Stimulated activated CD4-positive, alpha-beta T cell treated with anti-CD3 and anti-CD28 coated beads, Interleukin-15, amount 100 ng/mL, for 48 hours (primary cell): ENCODE measurements around the gene VASP.

Experiments
- DNase-seq, 2 donors: peaks; one replicate each; pipeline ENCODE4 v3.0.0-alpha.2; 2020; ENCODE audit warnings: low read depth in 2 of 2

VASP gene

GRCh38 chr19:45506989-45507871, at the start of gene VASP:
Gene VASP (plus strand): TSS chr19:45507479. CDS start chr19:45507772, 293 bp downstream.
- DNase-seq: peak; percentile 84 to 90

DNA sequence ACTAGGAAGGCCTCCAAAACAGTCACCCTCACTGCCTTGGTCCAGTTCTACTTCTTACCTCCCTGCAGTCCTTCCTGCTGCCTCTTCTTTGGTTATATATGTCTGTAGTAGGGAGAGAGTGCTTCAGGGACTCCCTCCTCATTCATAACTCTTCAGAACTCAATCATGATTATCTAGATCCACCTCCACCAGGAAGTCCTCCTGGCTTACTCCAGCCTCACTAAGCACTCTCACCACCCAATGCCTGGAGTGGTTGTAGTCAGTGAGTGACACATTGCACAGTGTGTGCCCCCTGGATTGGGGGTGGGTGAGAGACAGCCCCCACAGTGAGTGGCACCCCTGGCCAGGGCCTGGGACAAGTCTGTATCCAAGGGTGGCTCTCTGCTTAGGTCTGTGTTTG, 49.5 kb upstream of the VASP start:
- no peak for DNase-seq

GRCh38 chr19:45460807-45461347, 46.4 kb upstream of the VASP start:
- DNase-seq: no peak

DNA sequence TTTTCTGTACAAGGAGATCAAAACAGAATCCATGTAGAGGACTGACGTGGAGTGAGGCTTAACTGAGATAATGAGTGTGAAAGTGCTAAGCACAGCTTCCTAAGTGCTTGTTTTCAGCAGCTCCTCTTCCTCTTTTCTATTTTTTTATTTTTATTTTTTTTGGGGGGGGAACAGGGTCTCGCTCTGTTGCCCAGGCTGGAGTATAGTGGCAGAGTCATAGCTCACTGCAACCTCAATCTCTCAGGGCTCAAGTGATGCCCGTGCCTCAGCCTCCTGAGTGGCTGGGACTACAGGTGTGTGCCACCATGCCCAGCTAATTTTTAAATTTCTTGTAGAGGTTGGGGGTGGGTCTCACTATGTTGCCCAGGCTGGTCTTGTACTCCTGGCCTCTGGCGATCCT, 45.1 kb upstream of the VASP start:
- no peak for DNase-seq

- no peak for DNase-seq
Measured at GRCh38 chr19:45463241-45463640, 44.0 kb upstream of the VASP start.

DNA sequence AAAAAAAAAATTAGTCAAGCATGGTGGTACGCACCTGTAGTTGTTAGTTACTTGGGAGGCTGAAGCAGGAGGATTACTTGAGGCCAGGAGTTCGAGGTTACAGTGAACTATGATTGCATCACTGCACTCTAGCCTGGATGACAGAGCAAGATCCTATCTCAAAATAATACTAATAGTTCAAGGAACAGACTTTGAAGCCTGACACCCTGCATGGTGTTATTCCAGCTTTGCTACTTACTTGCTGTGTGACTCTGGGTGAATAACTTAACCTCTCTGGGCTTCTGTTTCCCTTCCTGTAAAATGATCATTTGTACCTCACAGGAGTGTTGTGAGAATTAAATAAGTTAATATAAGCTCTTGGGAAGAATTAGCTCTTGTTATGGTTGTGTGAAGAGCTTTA, 43.0 kb upstream of the VASP start:
- no peak for DNase-seq

DNA sequence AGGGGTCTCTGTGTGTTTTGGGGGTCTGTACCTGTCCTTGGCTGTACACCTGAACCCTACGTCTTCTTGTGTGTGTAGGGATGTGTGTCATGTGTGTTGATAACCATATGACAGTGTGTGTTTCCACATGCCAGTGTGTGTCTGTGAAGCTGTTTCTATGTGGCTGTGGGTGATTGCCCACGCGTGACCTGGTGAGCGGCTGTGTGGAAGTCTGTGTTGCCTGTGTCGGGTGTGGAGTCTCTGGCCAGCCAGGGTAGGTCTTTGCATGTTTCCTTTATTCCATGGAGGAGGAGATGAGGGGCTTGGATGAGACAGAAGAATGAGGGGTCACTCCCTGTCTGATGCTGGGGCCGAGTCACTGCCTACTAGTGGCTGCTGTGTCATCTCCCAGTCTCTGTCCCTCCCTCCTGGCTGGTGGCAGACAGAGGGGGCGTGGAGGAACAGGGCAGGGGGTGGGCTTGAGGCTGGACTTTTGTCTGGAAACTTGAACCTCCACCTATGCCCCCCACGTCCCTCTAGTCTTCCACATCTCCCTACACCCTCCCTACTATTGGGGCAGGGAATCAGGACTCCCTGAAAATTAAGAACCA, 42.3 kb upstream of the VASP start:
- no peak for DNase-seq

DNA sequence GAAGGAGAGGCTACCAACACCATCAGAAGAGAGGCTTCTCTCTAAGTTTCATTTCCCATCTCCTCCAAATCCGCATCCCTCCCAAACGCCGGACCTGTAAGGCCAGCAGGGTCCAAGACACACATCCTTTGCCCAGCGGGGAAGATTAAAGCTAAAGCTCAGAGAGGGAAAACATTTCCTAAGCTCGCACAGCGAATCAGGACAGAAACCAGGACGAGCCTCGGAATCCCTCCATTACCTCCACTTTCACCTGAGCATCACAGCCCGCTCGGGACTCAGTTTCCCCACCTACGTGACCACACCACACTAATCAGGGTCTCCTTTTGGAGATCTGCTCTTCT, 40.2 kb upstream of the VASP start:
- DNase-seq: no peak

DNA sequence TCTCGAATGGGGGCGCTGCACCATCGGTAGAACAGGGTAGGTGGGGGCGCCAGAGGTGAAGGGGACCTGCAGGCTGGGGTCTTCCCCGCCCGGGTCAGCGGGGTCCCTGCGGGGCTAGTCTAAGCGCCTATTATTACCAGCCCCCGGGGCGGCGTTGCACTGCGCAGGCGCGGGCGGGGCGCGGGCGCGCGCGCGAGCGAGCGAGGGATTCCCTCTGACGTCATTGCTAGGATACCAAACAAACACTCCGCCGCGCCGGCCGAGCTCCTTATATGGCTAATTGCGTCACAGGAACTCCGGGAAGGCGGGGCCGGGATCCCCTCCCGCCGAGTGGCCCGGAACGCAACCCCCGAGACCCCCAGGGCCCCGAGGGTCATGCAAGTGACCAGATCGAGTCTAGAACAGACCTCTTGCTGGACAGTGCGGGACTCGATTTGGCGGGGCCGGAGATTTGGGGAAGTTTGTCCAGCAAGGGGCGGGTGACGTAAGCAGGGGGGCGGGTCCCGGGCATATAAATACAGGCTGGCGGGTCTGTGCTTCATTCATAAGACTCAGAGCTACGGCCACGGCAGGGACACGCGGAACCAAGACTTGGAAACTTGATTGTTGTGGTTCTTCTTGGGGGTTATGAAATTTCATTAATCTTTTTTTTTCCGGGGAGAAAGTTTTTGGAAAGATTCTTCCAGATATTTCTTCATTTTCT, 39.7 kb upstream of the VASP start, which contains the start of gene FOSB:
FOSB (plus strand) TSS at position 541 of the 703 bp plus-strand sequence. CDS start 591 bp downstream, outside the sequence.
- DNase-seq: peak; percentile 86 to 92

- DNase-seq: no peak
Measured at GRCh38 chr19:45468159-45468651, 39.1 kb upstream of the VASP start.

- peak in 1 of 2 donors; percentile 57 for DNase-seq
Measured at GRCh38 chr19:45468803-45469131, 38.5 kb upstream of the VASP start.

GRCh38 chr19:45469132-45469944, 37.9 kb upstream of the VASP start:
- DNase-seq: peak; percentile 87 to 92

DNA sequence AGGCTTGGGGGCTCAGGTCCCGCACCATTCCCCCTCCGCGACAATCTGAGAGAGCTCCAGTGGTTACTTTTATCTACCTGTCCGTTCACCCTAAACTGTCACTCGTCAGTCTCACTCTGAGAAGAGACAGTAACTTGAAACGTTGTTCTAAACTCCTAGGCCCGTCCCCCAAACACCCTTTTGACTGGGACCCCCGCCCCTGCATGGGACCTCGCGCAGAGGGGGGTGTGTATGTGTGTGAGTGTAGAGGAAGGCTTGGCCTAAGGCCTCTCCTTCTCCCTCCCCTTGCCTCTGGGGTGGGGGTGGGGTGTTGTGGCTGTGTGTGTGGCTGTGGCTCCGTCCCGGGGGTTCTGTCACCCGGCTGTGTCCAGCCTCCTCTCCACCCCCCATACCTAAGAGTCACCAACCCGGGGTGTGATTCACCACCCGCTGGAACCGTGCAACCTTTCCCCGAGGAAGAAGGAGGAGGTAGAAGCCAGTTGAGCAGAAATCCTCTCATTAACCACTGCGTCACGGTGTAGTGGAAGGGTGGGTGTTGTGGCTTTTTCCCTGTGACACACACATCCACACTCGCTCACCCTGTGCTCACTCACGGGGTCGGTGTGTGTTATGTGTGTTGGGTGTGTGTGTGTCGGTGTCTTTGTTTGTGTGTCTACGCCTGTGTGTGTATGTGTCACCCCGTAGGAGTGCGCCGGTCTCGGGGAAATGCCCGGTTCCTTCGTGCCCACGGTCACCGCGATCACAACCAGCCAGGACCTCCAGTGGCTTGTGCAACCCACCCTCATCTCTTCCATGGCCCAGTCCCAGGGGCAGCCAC, 37.1 kb upstream of the VASP start:
- no peak for DNase-seq

- no peak for DNase-seq
Measured at GRCh38 chr19:45470762-45471081, 36.6 kb upstream of the VASP start.

GRCh38 chr19:45471111-45471930, 36.0 kb upstream of the VASP start:
- no peak for DNase-seq

- DNase-seq: no peak
Measured at GRCh38 chr19:45471931-45472562, 35.2 kb upstream of the VASP start.

DNA sequence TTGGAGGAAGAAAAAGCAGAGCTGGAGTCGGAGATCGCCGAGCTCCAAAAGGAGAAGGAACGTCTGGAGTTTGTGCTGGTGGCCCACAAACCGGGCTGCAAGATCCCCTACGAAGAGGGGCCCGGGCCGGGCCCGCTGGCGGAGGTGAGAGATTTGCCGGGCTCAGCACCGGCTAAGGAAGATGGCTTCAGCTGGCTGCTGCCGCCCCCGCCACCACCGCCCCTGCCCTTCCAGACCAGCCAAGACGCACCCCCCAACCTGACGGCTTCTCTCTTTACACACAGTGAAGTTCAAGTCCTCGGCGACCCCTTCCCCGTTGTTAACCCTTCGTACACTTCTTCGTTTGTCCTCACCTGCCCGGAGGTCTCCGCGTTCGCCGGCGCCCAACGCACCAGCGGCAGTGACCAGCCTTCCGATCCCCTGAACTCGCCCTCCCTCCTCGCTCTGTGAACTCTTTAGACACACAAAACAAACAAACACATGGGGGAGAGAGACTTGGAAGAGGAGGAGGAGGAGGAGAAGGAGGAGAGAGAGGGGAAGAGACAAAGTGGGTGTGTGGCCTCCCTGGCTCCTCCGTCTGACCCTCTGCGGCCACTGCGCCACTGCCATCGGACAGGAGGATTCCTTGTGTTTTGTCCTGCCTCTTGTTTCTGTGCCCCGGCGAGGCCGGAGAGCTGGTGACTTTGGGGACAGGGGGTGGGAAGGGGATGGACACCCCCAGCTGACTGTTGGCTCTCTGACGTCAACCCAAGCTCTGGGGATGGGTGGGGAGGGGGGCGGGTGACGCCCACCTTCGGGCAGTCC, 34.5 kb upstream of the VASP start:
- DNase-seq: no peak

- DNase-seq: no peak
Measured at GRCh38 chr19:45473367-45473681, 34.0 kb upstream of the VASP start.
